Skeletal muscle tissue (tissue), 4 donors: ENCODE data around the gene PLEKHO2. TPM values are rescaled to one million over a fixed set of nuclear protein-coding genes. Genes with fewer than 3 reads are reported as not detected.

ENCODE experiments used
- H3K27ac ChIP-seq: one replicate; pipeline ENCODE4 v1.7.0; 2013; ENCODE audit warnings: mild to moderate bottlenecking, low read depth, low read length, inconsistent platforms
- H3K27me3 ChIP-seq, 3 donors: one replicate each; pipeline ENCODE4 v1.7.0; 2013; ENCODE audit warnings: low read length in 3 of 3; ENCODE audit not compliant: control insufficient read depth in 3 of 3, insufficient read depth in 3 of 3
- H3K36me3 ChIP-seq, 3 donors: one replicate each; pipeline ENCODE4 v1.7.0; 2013; ENCODE audit warnings: low read length in 3 of 3; ENCODE audit not compliant: control insufficient read depth in 3 of 3, insufficient read depth in 3 of 3
- H3K4me1 ChIP-seq, 3 donors: one replicate each; pipeline ENCODE4 v1.7.0; 2013; ENCODE audit warnings: low read length in 3 of 3, mild to moderate bottlenecking in 3 of 3; ENCODE audit not compliant: control insufficient read depth in 3 of 3, insufficient read depth in 3 of 3
- H3K4me3 ChIP-seq, 3 donors: one replicate each; pipeline ENCODE4 v1.7.0; 2013; ENCODE audit warnings: low read length in 3 of 3
- H3K9ac ChIP-seq, 3 donors: one replicate each; pipeline ENCODE4 v1.7.0; 2013; ENCODE audit warnings: low read length in 3 of 3, mild to moderate bottlenecking in 3 of 3, moderate library complexity in 2 of 3, low read depth in 1 of 3
- H3K9me3 ChIP-seq, 3 donors: one replicate each; pipeline ENCODE4 v1.7.0; 2013; ENCODE audit warnings: low read length in 3 of 3; ENCODE audit not compliant: control insufficient read depth in 3 of 3
- total RNA-seq: library from RNA; depleted of rRNA; stranded (reverse); fragments of >200 nt; gene quantifications from one replicate; pipeline ENCODE4 v1.2.3, GENCODE V29; 2014
- donor health status: Osteomylitis.

PLEKHO2 gene
- total RNA-seq, 1 donor from 2014 or later: 16.7 TPM

- Histone ChIP-seq H3K4me1 (peaks cover 0 to 4% (median 2%) of the 10 kb centered on the region in 3 donors), H3K9me3 (peaks cover 0 to 4% (median 2%) of the 10 kb centered on the region in 3 donors), H3K27me3 (peaks cover 4 to 9% (median 5%) of the 10 kb centered on the region in 3 donors), H3K27ac (no peak overlapping the region), H3K9ac (no peak overlapping the region), H3K36me3 (no peaks in the 10 kb centered on the region), H3K4me3 (no peak overlapping the region)
These were observed 64.2 kb downstream of the PLEKHO2 start for GRCh38 chr15:64905941-64906340.

DNA sequence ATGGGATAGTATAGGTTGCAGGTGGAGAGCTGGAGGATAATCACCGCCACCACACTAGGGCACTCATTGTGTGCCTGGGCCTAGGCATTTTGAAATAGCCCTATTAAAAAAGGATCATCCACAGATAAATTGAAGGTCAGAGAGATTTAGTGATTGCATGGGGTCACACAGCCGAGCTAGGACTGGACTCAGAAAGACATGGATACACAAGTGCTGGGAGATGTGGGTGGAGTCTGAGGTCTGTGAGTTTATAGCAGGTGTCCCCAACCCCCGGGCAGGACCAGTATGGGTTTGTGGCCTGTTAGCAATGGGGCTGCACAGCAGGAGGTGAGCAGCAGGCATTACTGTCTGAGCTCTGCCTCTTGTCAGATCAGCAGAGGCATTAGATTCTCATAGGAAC is 64.7 kb downstream of the PLEKHO2 start:
- Histone ChIP-seq H3K9me3 (peaks cover 0 to 4% (median 2%) of the 10 kb centered on the region in 3 donors), H3K36me3 (no peaks in the 10 kb centered on the region), H3K4me1 (peaks cover 2 to 4% (median 3%) of the 10 kb centered on the region in 3 donors), H3K27ac (no peak overlapping the region), H3K9ac (no peak overlapping the region), H3K4me3 (no peak overlapping the region), H3K27me3 (peaks cover 4 to 9% (median 5%) of the 10 kb centered on the region in 3 donors)

- Histone ChIP-seq H3K4me3 (no peak overlapping the region), H3K27me3 (peaks cover 5 to 14% (median 9%) of the 10 kb centered on the region in 3 donors), H3K9ac (no peak overlapping the region), H3K9me3 (no peaks in the 10 kb centered on the region), H3K36me3 (no peaks in the 10 kb centered on the region), H3K27ac (no peak overlapping the region), H3K4me1 (peaks cover 4 to 13% (median 4%) of the 10 kb centered on the region in 3 donors)
These were observed 66.3 kb downstream of the PLEKHO2 start for GRCh38 chr15:64907991-64908390.

GRCh38 chr15:64909546-64909945 is 67.8 kb downstream of the PLEKHO2 start:
- H3K36me3 ChIP-seq: no peaks in the 10 kb centered on the region
- H3K27ac ChIP-seq: no peak overlapping the region
- H3K4me3 ChIP-seq: no peak overlapping the region
- no peak overlapping the region for H3K9ac ChIP-seq
- peaks cover 5 to 14% (median 9%) of the 10 kb centered on the region in 3 donors for H3K27me3 ChIP-seq
- peaks cover 4 to 13% (median 4%) of the 10 kb centered on the region in 3 donors for H3K4me1 ChIP-seq
- H3K9me3 ChIP-seq: no peaks in the 10 kb centered on the region

DNA sequence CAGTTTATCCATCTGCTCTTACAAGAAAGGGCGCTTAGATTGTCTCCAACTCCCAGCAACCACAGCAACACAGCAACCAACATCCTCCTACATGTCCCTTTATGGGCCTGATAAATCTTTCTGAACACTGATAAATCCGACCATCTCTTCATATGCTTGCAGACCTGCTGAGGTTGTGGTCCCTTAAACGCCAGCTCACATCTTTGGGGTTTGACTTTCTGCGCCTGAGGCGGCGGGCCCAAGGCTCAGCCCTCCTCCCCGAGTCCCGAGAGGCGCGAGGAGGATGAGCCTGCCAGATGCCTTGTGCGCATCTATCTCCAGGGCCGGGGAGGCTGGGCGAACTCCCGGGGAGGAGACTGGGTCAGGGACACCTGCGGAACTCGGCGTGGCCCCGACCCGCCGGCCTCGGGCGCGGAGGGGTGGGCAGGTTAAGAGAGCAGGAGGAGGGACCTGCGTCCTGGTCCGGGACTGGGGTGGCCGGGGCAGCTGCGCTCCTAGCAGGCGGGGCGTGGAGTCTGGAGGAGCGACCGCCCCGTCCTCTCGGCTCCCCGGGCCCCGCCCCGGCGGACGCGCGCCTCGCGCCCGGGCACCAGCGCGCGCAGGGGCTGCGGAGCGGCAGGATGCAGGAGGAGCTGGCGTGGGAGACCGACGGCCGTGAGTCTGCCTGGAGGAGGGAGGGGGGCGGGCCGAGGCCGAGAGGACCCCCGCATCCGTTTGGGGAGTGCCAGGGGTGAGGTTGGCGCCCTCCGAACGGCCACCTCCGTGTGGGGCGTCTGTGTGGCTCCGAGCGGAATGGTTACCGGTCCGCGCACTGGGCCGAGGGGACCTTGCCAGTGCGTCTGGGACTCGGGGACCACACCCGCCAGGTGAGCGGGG is 69.8 kb downstream of the PLEKHO2 start, which contains the start of gene ANKDD1A:
Gene ANKDD1A (plus strand): TSS at position 592 of the 876 bp plus-strand sequence. CDS start 29 bp downstream, at position 621.
- no peaks in the 10 kb centered on the region for H3K36me3 ChIP-seq
- no peak within 1 kb of the TSS for H3K27ac ChIP-seq
- H3K9ac ChIP-seq: peak within 1 kb of the TSS in 2 of 3 donors; percentile 51 to 57
- no peaks in the 10 kb centered on the region for H3K9me3 ChIP-seq
- H3K27me3 ChIP-seq: peaks cover 5 to 14% (median 9%) of the 10 kb centered on the region in 3 donors
- H3K4me3 ChIP-seq: peak within 1 kb of the TSS; percentile 59 to 70 (median 63)
- H3K4me1 ChIP-seq: peaks cover 0 to 13% (median 2%) of the 10 kb centered on the region in 3 donors

DNA sequence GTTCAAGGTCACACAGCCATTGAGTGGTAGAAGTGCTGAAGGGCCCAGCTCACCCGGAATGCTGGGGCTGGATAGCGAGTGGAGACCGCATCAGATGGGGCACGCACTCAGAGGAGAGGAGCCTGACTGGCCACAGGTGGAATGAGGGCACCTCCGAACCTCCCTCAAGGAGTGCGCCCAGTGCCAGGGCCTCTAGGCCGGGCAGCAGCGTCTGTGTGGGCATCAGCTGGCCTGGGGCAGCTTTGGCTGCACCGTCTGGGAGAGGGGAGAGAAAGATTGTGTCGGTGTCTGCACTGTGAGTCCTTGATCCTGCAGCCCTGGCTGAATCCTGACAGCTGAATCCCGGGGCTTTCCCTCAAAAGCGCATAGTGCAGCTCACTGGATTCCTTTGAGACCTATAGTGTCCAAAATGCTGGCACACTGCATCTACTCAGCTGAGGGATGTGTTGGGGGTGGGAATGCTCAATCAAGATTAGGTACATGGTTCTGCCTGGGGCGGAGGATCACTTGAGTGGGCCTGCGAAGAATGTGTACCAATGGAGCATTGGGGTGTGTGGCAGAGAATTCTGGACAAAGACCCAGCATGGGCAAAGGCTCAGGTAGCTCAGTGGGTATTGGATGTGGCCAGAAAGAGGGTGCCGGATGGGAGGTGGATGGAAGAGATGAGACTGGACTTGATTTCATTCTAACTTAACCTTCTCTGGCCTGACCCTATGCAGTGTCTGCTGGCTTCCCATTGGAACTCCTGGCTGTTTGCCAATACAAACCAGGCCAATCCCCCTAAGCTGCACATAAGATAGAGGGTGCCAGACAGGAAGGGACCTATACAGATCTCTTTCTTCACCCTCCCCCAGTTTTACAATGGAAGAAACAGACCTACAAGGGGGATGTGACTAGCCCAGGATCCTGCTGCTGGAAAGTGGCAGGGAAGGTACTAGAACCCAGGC is 70.9 kb downstream of the PLEKHO2 start:
- Histone ChIP-seq H3K4me3 (peak overlapping the region; percentile 59 to 70 (median 63)), H3K9ac (peak overlapping the region in 1 of 3 donors; percentile 57), H3K4me1 (peaks cover 0 to 13% (median 2%) of the 10 kb centered on the region in 3 donors), H3K9me3 (no peaks in the 10 kb centered on the region), H3K27ac (no peak overlapping the region), H3K36me3 (no peaks in the 10 kb centered on the region), H3K27me3 (peaks cover 5 to 14% (median 9%) of the 10 kb centered on the region in 3 donors)

GRCh38 chr15:64915518-64916227 is 74.0 kb downstream of the PLEKHO2 start:
- H3K27ac ChIP-seq: no peak overlapping the region
- H3K9ac ChIP-seq: no peak overlapping the region
- H3K4me1 ChIP-seq: peaks cover 0 to 13% (median 2%) of the 10 kb centered on the region in 3 donors
- H3K36me3 ChIP-seq: no peaks in the 10 kb centered on the region
- H3K9me3 ChIP-seq: no peaks in the 10 kb centered on the region
- H3K27me3 ChIP-seq: peaks cover 0 to 8% (median 5%) of the 10 kb centered on the region in 3 donors
- H3K4me3 ChIP-seq: no peak overlapping the region

- Histone ChIP-seq H3K4me3 (no peak overlapping the region), H3K4me1 (peaks cover 0 to 10% (median 2%) of the 10 kb centered on the region in 3 donors), H3K9me3 (no peaks in the 10 kb centered on the region), H3K9ac (no peak overlapping the region), H3K36me3 (no peaks in the 10 kb centered on the region), H3K27ac (no peak overlapping the region), H3K27me3 (peaks cover 0 to 5% (median 5%) of the 10 kb centered on the region in 3 donors)
These were observed 74.7 kb downstream of the PLEKHO2 start for GRCh38 chr15:64916365-64916764.

GRCh38 chr15:64917211-64917610 is 75.5 kb downstream of the PLEKHO2 start:
- no peak overlapping the region for H3K9ac ChIP-seq
- H3K27me3 ChIP-seq: peaks cover 0 to 2% (median 0%) of the 10 kb centered on the region in 3 donors
- no peak overlapping the region for H3K4me3 ChIP-seq
- H3K27ac ChIP-seq: no peak overlapping the region
- no peaks in the 10 kb centered on the region for H3K36me3 ChIP-seq
- no peaks in the 10 kb centered on the region for H3K9me3 ChIP-seq
- peaks cover 0 to 3% (median 2%) of the 10 kb centered on the region in 3 donors for H3K4me1 ChIP-seq
